ENCODE results near the gene PIEZO1.

PIEZO1 gene

GRCh38 chr16:88753602-88754001 is 31.4 kb downstream of the PIEZO1 start:
- TF ChIP-seq, protein P1, sequence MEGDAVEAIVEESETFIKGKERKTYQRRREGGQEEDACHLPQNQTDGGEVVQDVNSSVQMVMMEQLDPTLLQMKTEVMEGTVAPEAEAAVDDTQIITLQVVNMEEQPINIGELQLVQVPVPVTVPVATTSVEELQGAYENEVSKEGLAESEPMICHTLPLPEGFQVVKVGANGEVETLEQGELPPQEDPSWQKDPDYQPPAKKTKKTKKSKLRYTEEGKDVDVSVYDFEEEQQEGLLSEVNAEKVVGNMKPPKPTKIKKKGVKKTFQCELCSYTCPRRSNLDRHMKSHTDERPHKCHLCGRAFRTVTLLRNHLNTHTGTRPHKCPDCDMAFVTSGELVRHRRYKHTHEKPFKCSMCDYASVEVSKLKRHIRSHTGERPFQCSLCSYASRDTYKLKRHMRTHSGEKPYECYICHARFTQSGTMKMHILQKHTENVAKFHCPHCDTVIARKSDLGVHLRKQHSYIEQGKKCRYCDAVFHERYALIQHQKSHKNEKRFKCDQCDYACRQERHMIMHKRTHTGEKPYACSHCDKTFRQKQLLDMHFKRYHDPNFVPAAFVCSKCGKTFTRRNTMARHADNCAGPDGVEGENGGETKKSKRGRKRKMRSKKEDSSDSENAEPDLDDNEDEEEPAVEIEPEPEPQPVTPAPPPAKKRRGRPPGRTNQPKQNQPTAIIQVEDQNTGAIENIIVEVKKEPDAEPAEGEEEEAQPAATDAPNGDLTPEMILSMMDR (IDR thresholded peaks at IDR 0.05), result no peak
- no peak for TF ChIP-seq ZFX (IDR thresholded peaks at IDR 0.05; ENCODE audit: borderline replicate concordance)
- no peak overlapping the region for H3K27ac ChIP-seq

DNA sequence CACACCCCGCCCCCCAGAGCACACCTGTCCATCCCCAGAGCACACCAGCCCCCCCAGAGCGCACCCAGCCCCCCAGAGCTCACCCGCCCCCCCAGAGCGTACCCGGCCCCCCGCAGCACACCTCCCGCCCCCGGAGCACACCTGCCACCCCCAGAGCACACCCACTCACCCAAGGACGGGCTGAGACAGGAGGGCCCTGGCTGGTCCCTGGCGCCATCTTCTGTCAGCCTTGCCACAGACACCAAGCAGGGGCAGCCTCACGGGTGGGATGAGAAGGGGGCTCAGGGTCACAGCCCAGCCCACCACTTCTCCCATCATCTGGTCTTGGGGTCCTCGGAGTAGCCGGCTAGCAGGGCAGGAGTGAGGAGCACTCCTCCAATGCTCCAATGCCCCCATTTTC is 31.8 kb downstream of the PIEZO1 start:
- TF ChIP-seq, protein P1 (IDR thresholded peaks at IDR 0.05), result 0 out of 2 replicates have a peak, but pooled peaks have one; percentile 4
- TF ChIP-seq ZFX (IDR thresholded peaks at IDR 0.05; ENCODE audit: borderline replicate concordance), result no peak
- no peak overlapping the region for H3K27ac ChIP-seq

DNA sequence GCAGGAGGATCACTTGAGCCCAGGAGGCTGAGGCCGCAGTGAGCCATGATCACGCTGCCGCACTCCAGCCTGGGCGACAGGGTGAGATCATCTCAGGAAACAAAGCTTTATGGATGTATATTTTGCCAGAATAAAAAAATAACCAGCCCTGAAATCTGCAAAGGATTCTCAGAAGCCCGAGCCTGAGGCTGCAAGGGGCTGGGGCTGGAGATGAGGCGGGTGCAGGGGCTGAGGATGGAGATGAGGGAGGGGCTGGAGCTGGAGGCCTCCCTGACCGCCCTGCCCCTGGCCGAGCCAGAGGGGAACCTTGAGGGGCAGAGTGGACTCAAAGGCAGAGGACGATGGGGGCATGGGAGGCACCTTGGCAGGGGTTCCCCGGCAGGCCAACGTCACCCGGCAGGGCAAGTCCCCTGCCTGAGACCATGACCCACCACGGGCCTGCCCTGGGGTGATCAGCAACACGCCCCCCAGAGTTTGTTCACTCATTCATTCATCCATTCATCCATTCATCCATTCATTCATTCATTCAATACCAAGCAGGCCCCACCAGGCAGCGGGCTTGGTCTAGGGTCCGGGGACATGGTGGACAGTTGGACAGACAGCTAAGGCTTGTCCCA is 32.5 kb downstream of the PIEZO1 start:
- H3K27ac ChIP-seq, result no peak overlapping the region
- TF ChIP-seq, protein P1 (IDR thresholded peaks at IDR 0.05), result no peak
- TF ChIP-seq ZFX (IDR thresholded peaks at IDR 0.05; ENCODE audit: borderline replicate concordance), result no peak

- TF ChIP-seq ZFX (IDR thresholded peaks at IDR 0.05; ENCODE audit: borderline replicate concordance), result no peak
- TF ChIP-seq, protein P1 (IDR thresholded peaks at IDR 0.05), result no peak
- H3K27ac ChIP-seq, result no peak overlapping the region
Observed at GRCh38 chr16:88750854-88751253, 34.2 kb downstream of the PIEZO1 start.

DNA sequence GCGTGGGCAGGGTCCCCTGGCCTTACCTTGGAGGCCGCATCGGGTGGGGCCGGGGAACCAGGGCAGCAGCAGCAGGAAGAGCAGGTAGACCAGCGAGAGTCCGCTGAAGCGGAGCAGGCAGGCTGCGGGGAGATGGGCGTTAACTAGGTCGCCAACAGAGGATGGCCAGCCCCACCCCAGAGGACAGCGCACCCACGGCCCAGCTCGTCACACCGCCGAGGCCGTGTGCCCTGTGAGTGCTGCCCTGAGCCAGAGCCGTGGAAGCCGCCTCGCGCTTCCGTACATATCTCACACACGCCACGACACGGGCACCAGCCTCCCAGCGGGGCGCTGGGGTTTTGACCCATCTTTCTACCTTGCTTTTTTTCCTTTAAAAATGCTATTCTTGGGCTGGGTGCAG is 35.7 kb downstream of the PIEZO1 start:
- H3K27ac ChIP-seq, result no peak overlapping the region
- no peak for TF ChIP-seq ZFX (IDR thresholded peaks at IDR 0.05; ENCODE audit: borderline replicate concordance)
- TF ChIP-seq, protein P1 (IDR thresholded peaks at IDR 0.05), result no peak

GRCh38 chr16:88748364-88748763 is 36.7 kb downstream of the PIEZO1 start:
- no peak for TF ChIP-seq ZFX (IDR thresholded peaks at IDR 0.05; ENCODE audit: borderline replicate concordance)
- TF ChIP-seq, protein P1 (IDR thresholded peaks at IDR 0.05), result no peak
- no peak overlapping the region for H3K27ac ChIP-seq

- H3K27ac ChIP-seq, result no peak overlapping the region
- no peak for TF ChIP-seq ZFX (IDR thresholded peaks at IDR 0.05; ENCODE audit: borderline replicate concordance)
- TF ChIP-seq, protein P1 (IDR thresholded peaks at IDR 0.05), result peak; percentile 72
Observed at GRCh38 chr16:88747588-88748301, 37.3 kb downstream of the PIEZO1 start.

Data from 22Rv1 (cell line).